NCI-H2171 treated with DMSO at 0.1 percent for 48 hours (cell line): ENCODE results near the gene LTB4R2.
A peak's percentile ranks its signal among the peaks of the same experiment; 100 is the strongest.

Source experiments
- DNase-seq: peaks from one replicate; lab custom pipeline; 2025; lab: John Stamatoyannopoulos, UW

LTB4R2 gene

GRCh38 chr14:24277606-24278321, 32.2 kb upstream of the LTB4R2 start:
- no peak for DNase-seq

- DNase-seq = no peak
Observed at GRCh38 chr14:24278424-24278823, 31.5 kb upstream of the LTB4R2 start.

- no peak for DNase-seq
Observed at GRCh38 chr14:24279301-24280186, 30.4 kb upstream of the LTB4R2 start.

- DNase-seq = no peak
Observed at GRCh38 chr14:24280797-24281460, 29.0 kb upstream of the LTB4R2 start.

- DNase-seq = no peak
Observed at GRCh38 chr14:24281636-24282035, 28.3 kb upstream of the LTB4R2 start.

- DNase-seq = no peak
Observed at GRCh38 chr14:24282736-24283135, 27.2 kb upstream of the LTB4R2 start.

GRCh38 chr14:24283796-24284460, 26.0 kb upstream of the LTB4R2 start:
- DNase-seq = no peak

- DNase-seq = no peak
Observed at GRCh38 chr14:24284501-24285035, 25.4 kb upstream of the LTB4R2 start.

GRCh38 chr14:24285351-24285750, 24.6 kb upstream of the LTB4R2 start:
- DNase-seq = no peak

- DNase-seq = no peak
Observed at GRCh38 chr14:24286996-24287395, 22.9 kb upstream of the LTB4R2 start.

- no peak for DNase-seq
Observed at GRCh38 chr14:24289649-24290280, 20.2 kb upstream of the LTB4R2 start.

- no peak for DNase-seq
Observed at GRCh38 chr14:24290746-24291145, 19.2 kb upstream of the LTB4R2 start.

- no peak for DNase-seq
Observed at GRCh38 chr14:24291446-24292117, 18.4 kb upstream of the LTB4R2 start.

GRCh38 chr14:24292118-24292807, 17.7 kb upstream of the LTB4R2 start:
- no peak for DNase-seq

- DNase-seq = no peak
Observed at GRCh38 chr14:24293525-24293924, 16.4 kb upstream of the LTB4R2 start.

GRCh38 chr14:24296341-24297157, 13.4 kb upstream of the LTB4R2 start:
- peak; percentile 64 for DNase-seq

GRCh38 chr14:24297190-24297964, 12.6 kb upstream of the LTB4R2 start:
- peak; percentile 63 for DNase-seq

GRCh38 chr14:24298892-24299254, 11.1 kb upstream of the LTB4R2 start:
- DNase-seq = no peak
